ENCODE results near the gene HACL1. TPM values are rescaled to one million over a fixed set of nuclear protein-coding genes. Genes with fewer than 3 reads are reported as not detected.

HACL1 gene
- total RNA-seq, 1 donor from 2014 or later: 33.4 TPM

DNA sequence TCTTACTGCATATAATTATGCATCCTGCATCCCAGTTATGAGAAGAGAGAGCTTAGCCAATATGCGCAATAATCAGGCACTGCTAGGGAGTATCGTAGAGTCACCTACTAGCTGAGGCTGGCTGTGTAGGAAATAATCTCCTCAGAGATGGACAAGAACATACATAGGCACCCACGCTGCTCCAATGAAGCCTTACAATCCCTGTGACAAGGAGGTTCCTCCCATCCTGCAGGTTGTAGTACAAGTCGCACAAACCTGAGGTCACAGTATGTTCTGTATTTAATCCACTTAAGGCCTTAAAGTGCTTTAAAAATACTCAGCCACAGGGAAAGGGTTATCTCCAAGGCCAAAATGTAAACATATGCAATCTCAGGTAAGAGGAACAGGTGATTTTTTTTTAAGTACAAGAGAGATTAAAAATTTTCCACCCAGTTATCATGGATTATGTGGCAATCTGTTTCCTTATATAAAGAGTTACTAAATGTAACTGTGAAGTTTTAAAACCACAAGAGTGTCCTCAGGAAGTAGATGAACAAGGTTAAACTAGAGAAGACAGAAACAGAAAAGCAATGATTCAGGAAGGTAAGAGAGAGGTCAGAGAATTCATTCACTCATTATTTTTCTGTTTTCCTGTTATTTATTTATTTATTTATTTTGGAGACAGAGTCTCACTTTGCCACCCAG is 72.4 kb downstream of the HACL1 start:
- no peak for DNase-seq (ENCODE audit: low read depth in 2 of 2)

DNA sequence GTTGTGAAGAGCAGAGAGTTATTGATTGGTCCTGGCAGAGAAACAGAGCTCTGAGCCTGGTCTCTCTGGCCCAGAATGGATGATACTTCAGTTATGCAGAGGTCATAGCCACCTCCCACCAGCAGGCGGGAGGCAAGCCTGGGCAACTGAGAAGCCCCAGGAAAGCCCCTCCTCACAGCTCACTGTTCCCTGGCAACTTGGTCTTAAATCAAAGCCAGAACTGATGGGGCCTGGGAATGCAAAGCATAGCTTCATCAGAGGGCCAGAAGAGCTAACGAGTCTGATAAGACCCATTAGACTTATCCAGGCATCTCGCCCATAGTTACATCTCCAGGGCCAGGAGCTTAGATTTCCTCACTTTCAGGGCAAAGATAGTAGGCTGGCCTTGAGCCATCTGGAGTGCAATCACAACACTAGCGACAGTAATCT is 74.3 kb downstream of the HACL1 start:
- no peak for DNase-seq (ENCODE audit: low read depth in 2 of 2)

DNA sequence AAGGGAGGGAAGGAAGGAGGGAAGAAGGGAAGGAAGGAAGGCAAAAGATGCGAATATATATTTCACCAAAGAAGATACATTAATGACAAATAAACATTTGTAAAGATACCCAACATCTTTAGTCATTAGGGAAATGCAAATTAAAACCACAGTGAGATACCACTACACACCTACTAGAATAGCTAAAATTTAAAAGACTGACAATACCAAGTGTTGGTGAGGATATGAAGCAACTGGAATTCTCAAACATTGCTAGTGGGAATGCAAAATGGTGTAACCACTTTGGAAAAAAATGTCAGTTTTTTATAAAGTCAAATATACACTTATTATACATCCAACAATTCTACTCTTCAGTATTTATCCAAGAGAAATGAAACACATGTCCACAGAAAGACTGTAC is 75.6 kb downstream of the HACL1 start:
- no peak for DNase-seq (ENCODE audit: low read depth in 2 of 2)

DNA sequence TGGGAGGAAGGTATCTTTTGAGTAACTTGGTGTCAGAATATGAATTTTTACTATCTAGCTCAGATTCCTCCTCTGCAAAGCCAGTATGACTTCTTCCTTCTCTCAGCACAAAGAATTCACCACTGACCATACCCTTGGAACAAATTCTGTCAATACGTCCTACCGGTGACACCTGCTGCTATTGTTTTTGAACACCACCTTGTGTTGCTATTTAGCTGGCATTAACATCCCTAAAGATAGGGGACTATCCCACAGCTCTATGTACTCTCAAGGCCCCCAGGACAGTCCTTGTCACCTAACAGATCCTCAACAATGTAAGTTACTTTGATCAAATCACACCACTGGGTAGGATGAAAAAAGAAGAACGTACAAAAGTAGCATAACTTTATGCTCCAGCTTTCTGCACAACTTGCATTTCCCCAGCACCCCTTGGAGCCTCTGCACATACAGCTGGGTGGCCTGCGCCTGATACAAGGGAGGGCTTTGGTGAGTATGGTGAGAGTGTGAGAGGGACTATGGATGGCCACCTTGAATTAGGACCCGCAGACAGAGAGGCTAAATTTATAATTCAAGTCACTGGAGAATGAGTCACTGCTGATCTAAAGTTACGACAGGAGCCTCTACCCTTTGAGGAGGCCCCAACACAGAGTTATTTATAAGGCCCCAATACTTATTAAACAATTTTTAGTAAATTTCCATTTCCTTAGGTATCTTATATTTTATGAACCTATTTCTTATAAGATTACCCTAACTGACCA is 77.5 kb downstream of the HACL1 start:
- DNase-seq (ENCODE audit: low read depth in 2 of 2): no peak

DNA sequence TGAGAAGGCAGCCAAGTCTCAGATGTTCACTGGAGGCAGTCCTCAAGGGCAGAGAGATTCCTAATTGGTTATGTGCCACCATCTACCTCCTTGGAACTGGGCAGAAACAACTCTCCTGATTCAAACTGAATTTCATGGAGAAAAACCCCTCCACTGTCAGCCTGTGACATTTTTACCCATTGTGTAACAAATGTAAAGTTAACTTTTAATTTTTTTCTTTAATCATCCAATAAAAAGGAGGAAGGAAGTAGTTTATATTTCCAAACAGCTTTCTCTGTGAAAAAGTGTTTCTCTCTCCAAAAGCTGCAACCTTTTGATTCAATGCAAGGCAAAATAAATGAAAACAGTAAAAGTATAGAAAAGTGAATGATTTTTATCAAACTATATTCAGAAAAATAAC is 79.4 kb downstream of the HACL1 start:
- DNase-seq (ENCODE audit: low read depth in 2 of 2): no peak

DNA sequence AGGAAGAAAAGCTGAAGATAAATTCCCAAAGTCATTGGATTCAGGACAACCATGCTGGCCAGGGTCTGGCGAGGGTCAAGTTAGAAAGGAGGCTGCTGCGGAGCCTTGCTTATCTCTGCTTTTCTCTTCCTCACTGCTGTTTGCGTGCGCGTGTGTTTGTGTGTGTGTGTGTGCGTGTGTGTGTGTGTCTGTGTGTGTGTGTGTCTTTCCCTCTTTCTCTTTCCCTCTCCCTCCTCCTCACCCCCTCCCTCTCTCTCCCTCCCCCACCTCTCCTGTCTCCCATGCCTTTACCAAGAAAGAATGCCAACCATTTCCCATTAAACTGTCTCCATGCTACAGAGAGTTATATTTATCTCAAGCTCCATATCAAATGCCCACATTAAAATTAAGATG is 79.8 kb downstream of the HACL1 start, which contains the start of gene COLQ:
TSS of gene COLQ (minus strand) at position 134 of the 393 bp plus-strand sequence. CDS start at position 53, 81 bp downstream.
- no peak for DNase-seq (ENCODE audit: low read depth in 2 of 2)

DNA sequence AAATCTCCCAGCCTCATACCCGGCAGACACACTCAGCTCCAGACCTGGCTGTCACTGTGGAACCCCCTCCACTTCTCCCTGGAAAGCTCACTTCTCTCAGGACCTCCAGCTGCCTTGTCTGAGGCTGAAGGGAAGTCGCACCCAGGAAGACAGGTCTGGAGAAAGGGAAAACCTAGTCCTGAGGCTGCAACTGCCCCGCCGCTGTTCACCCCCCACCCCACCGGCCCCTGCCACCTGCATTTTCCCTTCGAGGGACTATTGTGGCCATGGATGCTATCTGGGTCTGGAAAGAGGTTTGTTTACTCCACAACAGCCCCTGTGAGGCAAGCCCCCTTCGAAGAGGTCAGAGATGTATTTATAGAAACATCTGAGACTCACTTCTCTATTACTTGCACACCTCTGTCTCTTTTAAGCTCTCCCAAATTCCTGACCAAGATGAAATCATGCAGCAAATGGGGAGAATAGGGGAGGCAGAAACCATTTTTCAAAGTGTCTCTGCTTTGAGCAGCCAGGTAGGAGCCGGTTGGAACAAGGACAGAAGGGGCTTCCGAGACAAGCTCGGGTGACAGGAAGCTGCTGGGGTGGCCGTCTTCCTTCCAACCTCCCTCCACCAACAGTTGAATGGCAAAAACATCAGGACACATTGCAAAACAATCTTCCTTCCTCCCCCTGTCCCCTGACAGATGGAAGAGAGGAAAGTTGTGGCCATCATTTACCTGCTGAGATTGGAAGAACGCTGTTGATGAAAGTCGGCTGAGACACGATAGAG is 80.4 kb downstream of the HACL1 start:
- DNase-seq (ENCODE audit: low read depth in 2 of 2): no peak

DNA sequence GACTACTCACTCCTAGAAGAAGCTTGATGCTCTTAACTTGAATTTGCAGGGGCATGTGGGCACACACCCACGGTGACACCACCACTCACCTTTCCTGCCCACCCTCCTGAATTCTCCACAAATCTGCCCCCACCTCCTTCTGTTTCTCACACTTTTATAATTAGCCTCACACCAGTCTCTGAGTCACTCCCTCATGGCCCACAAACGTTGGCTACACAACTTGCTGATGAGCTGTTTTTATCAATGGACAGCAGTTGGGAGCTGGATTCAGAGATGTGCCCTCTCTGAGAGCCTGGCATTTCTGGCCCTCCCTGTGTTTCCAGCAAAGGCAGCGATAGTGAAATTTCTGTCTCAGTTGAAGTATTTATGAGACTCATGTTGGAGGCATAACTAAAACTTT is 81.2 kb downstream of the HACL1 start:
- no peak for DNase-seq (ENCODE audit: low read depth in 2 of 2)

DNA sequence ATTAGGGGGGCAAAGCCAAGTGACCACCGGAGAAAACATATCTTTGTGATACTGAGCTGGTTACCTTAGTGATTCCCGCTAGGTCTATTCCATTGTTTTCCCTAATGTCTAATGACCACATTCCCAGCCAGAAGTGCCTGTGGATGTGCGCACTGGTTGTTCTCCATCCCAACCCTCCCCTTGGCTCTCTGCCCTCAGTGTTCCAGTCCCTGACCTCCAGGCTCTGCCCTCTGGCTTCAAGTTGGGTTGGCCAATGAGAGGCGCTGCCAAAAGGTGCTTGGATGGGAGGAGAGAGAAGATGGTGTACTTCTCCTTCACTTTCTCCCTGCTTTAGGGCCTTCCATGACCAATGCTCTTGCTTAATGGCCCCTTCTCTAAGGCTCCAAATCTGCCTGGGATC is 82.3 kb downstream of the HACL1 start:
- DNase-seq (ENCODE audit: low read depth in 2 of 2): no peak

DNA sequence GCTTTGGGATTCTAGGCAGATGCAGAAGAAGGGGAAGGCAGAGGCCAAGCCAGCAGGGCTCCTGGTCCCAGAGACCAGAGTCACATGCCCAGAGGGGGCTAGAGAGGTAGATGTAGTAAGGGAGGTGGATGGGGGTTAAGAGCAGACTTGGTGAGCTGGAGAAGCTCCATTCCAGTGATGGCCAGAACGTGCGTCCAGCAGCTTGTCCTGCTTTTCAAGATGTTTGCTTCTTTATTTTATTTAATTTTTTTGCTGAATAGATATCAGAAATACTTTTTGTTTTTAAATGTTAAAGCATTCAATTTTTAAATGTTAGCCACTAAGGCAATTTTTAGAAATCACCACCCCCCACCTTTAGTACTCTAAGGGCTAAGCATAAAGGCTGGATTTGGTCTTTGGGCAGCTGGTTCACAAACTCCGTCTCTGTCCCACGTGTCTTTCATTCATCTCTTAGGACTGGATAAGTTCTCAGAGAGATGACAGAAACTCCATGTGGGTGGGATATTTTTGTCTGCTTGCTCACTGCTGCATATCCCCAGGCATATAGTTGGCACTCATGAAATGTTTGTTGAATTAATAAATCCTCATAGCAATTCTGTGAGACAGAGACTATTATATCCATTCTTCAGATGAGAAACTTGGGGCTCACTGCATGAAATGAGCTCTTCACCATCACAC is 86.6 kb downstream of the HACL1 start:
- DNase-seq (ENCODE audit: low read depth in 2 of 2): no peak

DNA sequence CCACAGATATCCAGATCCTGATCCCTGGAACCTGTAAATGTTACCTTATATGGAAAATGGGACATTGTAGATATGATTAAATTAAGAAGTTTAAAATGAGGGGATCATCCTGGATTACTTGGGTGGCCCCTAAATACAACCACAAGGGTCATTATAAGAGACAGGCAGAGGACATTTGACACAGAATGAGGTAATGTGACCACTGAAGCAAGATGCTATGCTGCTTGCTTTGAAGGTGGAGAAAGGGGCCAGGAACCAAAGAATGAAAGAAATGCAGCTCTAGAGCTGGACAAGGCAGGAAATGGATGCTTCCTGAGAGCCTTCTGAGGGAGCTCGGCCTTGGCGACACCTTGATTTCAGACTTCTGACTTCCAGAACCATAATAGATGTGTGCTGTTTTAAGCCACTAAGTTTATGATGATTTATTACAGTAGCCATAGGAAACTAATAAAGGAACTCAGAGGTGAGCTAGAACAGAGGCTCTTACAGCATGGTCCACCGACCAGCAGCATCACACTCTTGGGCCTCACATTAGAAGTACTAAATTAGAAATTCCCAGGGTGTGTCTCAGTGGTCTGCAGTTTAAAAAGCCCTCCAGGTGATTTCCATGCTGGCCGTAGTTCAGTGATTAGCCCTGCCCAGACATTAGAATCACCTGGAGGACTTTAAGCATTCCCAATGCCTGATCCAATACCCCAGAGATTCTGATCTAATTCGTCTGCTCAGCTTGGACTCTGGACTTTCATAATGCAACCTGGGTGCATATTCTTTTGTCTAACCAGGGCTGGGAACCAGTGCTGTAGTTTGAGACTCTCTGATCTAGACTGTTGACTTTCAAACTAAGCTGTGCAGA is 87.3 kb downstream of the HACL1 start:
- peak in 1 of 2 donors; percentile 8 for DNase-seq (ENCODE audit: low read depth in 2 of 2)

DNA sequence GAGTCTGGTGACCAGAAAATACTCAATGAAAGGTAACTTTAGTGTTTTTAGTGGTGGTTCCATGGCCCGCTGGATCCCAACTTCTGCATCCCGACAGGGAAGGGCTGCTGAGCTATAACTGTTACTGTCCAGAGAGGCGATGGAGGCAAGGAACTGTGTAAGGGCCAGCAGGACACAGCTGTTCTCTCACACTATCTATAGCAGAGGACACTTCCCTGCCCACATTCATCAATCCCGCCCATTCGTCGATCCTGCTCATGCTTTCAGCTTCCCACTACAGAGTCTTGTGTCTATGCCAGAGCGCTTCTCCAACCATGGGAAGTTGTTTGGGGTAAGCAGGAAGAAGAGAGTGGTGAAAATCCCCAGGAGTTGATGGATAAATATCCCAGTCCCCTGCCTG is 88.3 kb downstream of the HACL1 start:
- no peak for DNase-seq (ENCODE audit: low read depth in 2 of 2)

DNA sequence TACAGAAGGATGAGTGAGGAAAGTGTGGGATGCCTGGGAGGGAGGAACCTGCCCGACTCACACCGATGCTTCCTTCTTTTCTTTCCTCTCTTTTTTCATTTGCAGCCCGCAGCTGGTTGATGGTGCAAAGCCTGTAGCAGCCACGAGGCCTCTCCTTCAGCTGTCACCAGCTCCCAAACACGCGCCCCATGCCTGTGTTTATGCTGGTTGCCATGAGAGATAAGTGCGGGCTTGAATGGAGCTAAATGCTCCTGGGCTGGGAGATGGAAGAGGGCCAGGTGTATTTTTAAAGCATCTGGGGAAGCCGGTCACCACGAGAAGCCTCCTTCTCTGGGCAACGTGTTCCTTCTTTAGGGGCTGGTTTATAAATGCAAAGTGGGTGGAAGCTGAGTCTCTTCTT is 89.2 kb downstream of the HACL1 start:
- DNase-seq (ENCODE audit: low read depth in 2 of 2): no peak

DNA sequence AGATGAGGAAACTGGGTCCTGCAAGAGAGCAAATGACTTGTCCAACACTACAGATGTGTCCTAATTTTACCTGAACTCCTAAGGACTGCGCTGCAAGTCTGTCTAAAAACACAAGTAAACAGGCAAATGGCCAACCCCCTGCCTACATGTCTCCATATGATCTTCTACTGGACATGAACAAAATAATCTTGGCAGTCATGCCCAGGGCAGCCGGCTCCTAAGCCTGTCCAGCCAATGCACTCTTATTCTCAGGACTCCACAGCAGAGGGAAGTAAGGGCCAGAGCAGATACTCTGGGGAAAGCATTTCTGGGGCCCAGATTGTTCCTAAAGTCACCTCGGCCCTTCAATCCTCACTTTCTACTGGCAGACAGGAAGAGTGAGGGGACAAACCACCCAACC is 90.2 kb downstream of the HACL1 start:
- DNase-seq (ENCODE audit: low read depth in 2 of 2): no peak

Other genes with a start within 250 kb of the HACL1 start
- 21.6 and 22.2 TPM in 2 replicates for gene METTL6, start 174.0 kb downstream of the HACL1 start, total RNA-seq
- 13.4 and 19.2 TPM in 2 replicates for gene EAF1, start 174.0 kb downstream of the HACL1 start, total RNA-seq
- gene COLQ, start 79.9 kb downstream of the HACL1 start, total RNA-seq: 0.39 and 1.9 TPM in 2 replicates
- 32.6 and 43.6 TPM in 2 replicates for gene BTD, start 176 bp upstream of the HACL1 start, total RNA-seq
- 59.5 and 90.1 TPM in 2 replicates for gene ANKRD28, start 196.4 kb upstream of the HACL1 start, total RNA-seq

Measured in dermis microvascular lymphatic vessel endothelial cell (primary cell).